HepG2 (cell line): ENCODE results near the gene OGG1. TPM values are rescaled to one million over a fixed set of nuclear protein-coding genes. Genes with fewer than 3 reads are reported as not detected.
A peak's percentile ranks its signal among the peaks of the same experiment; 100 is the strongest.

Source experiments
- BRD4 ChIP-seq: sonication (generic); formaldehyde crosslinking; IDR thresholded peaks from 2 replicates; pipeline ENCODE4 v1.4.0; 2020; ENCODE audit warnings: missing genetic modification reagents
- CTCF ChIP-seq: sonication (generic); formaldehyde crosslinking; IDR thresholded peaks from 2 replicates; pipeline ENCODE4 v1.5.0; 2020; ENCODE audit warnings: mild to moderate bottlenecking, missing genetic modification reagents, moderate library complexity
- DNMT3B ChIP-seq: conservative IDR thresholded peaks from 2 replicates; pipeline ENCODE4 v1.6.1; 2016; ENCODE audit warnings: missing biosample characterization, control low read depth
- ELF1 ChIP-seq: sonication (generic); formaldehyde crosslinking; IDR thresholded peaks from 2 replicates; pipeline ENCODE4 v1.4.0; 2020; ENCODE audit warnings: missing genetic modification reagents
- ETS1 ChIP-seq: sonication (generic); formaldehyde crosslinking; IDR thresholded peaks from 2 replicates; pipeline ENCODE4 v1.4.0; 2020; ENCODE audit warnings: missing genetic modification reagents
- GMEB1 ChIP-seq: sonication (generic); formaldehyde crosslinking; IDR thresholded peaks from 2 replicates; pipeline ENCODE4 v1.5.1; 2020; ENCODE audit warnings: missing genetic modification reagents, mild to moderate bottlenecking, borderline replicate concordance
- KAT7 ChIP-seq: IDR thresholded peaks from 2 replicates; pipeline ENCODE4 v1.6.1; 2018; ENCODE audit warnings: borderline replicate concordance, missing compliant biosample characterization
- KDM5A ChIP-seq: fragments of 200-600 bp; sonication (generic); IDR thresholded peaks from 2 replicates; pipeline ENCODE4 v1.7.0; 2018; ENCODE audit warnings: antibody characterized with exemption, mild to moderate bottlenecking, low read length, borderline replicate concordance
- KLF12 ChIP-seq: sonication (generic); formaldehyde crosslinking; IDR thresholded peaks from 2 replicates; pipeline ENCODE4 v1.4.0; 2020; ENCODE audit warnings: missing genetic modification reagents, borderline replicate concordance
- KLF16 ChIP-seq, 2 experiments: sonication (generic) in 1 of 2; formaldehyde crosslinking in 1 of 2; IDR thresholded peaks; 2 replicates each; pipeline versions ENCODE4 v1.6.1 to v1.8.0; 2016 to 2023; ENCODE audit warnings: missing genetic modification reagents in 2 of 2, missing compliant biosample characterization in 1 of 2
- MED1 ChIP-seq: sonication (generic); formaldehyde crosslinking; IDR thresholded peaks from 2 replicates; pipeline ENCODE4 v1.4.0; 2020; ENCODE audit warnings: missing genetic modification reagents
- POLR2G ChIP-seq: fragments of 200-400 bp; formaldehyde crosslinking; IDR thresholded peaks from 2 replicates; pipeline ENCODE4 v1.6.1; 2018; ENCODE audit warnings: mild to moderate bottlenecking, low read depth, low read length, moderate library complexity
- RAD21 ChIP-seq: fragments of 450-650 bp; formaldehyde crosslinking; IDR thresholded peaks from 2 replicates; pipeline ENCODE4 v1.5.0; 2020; ENCODE audit warnings: mild to moderate bottlenecking
- SAP130 ChIP-seq: IDR thresholded peaks from 2 replicates; pipeline ENCODE4 v1.6.1; 2016; ENCODE audit warnings: low read depth
- ZBTB44 ChIP-seq: sonication (generic); formaldehyde crosslinking; IDR thresholded peaks from 2 replicates; pipeline ENCODE4 v1.4.0; 2020; ENCODE audit warnings: missing genetic modification reagents
- ZNF616 ChIP-seq: sonication (generic); formaldehyde crosslinking; IDR thresholded peaks from 2 replicates; pipeline ENCODE4 v1.5.0; 2020; ENCODE audit warnings: low read depth, mild to moderate bottlenecking, missing genetic modification reagents
- ZNF713 ChIP-seq: sonication (generic); formaldehyde crosslinking; IDR thresholded peaks from 2 replicates; pipeline ENCODE4 v1.4.0; 2020; ENCODE audit warnings: mild to moderate bottlenecking, missing genetic modification reagents
- ZNF747 ChIP-seq: sonication (generic); formaldehyde crosslinking; IDR thresholded peaks from 2 replicates; pipeline ENCODE4 v1.8.1; 2023; ENCODE audit warnings: missing genetic modification reagents, mild to moderate bottlenecking, borderline replicate concordance
- ZNF781 ChIP-seq: sonication (generic); formaldehyde crosslinking; IDR thresholded peaks from 2 replicates; pipeline ENCODE4 v1.5.1; 2020; ENCODE audit warnings: borderline replicate concordance, mild to moderate bottlenecking, missing genetic modification reagents; ENCODE audit errors: not compliant biosample characterization
- ZNF816 ChIP-seq: sonication (generic); formaldehyde crosslinking; IDR thresholded peaks from 2 replicates; pipeline ENCODE4 v1.8.0; 2022; ENCODE audit warnings: missing genetic modification reagents, mild to moderate bottlenecking, borderline replicate concordance
- ZSCAN5A ChIP-seq: sonication (generic); formaldehyde crosslinking; IDR thresholded peaks from 2 replicates; pipeline ENCODE4 v1.8.0; 2022; ENCODE audit warnings: mild to moderate bottlenecking, missing genetic modification reagents, borderline replicate concordance
- polyA plus RNA-seq, 8 experiments: library from polyadenylated mRNA; depleted of rRNA in 3 of 8; stranded (reverse) in 7 of 8; unstranded in 1 of 8; fragments of >200 nt; fragmentation: Illumina TruSeq in 4 of 8; extraction: Trizol in 4 of 8; gene quantifications; 2 replicates each; pipeline versions ENCODE4 v1.2.1 to v1.2.3, GENCODE V29; 2011 to 2016; ENCODE audit warnings: low read depth in 4 of 8, missing spikeins in 1 of 8, mixed read lengths in 1 of 8; ENCODE audit not compliant: insufficient read depth in 1 of 8
- total RNA-seq, 5 experiments: library from RNA; depleted of rRNA; stranded (reverse); fragments of >200 nt; fragmentation: Illumina TruSeq; extraction: Trizol; gene quantifications; 2 replicates each; pipeline ENCODE4 v1.2.3, GENCODE V29; 2016; ENCODE audit warnings: low read depth in 1 of 5

OGG1 gene
- total and polyA plus RNA-seq, 2 of the 13 experiments (the other 11 are each of a cell fraction or from before 2014, with no cell fraction given): 28.7 to 33.2 TPM

- TF ChIP-seq ZSCAN5A (peak; percentile 51; the same call in 1 of the 2 replicates), CTCF (peak; percentile 33), MED1 (CRISPR knock-in tag) (peak; percentile 63), SAP130 (peak; percentile 90), KLF12 (CRISPR knock-in tag) (peak; percentile 56; the same call in 1 of the 2 replicates), ZNF747 (CRISPR knock-in tag) (no peak), KAT7 (CRISPR knock-in tag) (no peak), ZNF713 (CRISPR knock-in tag) (no peak), RAD21 (CRISPR knock-in tag) (no peak), KDM5A (peak; percentile 62; the same call in 1 of the 2 replicates), ZNF781 (CRISPR knock-in tag) (no peak), ELF1 (CRISPR knock-in tag) (peak; percentile 89), ZNF616 (CRISPR knock-in tag) (no peak), ZBTB44 (CRISPR knock-in tag) (no peak), ZNF816 (0 out of 2 replicates have a peak, but pooled peaks have one; percentile 32), ETS1 (CRISPR knock-in tag) (no peak), GMEB1 (CRISPR knock-in tag) (peak; percentile 53; the same call in 1 of the 2 replicates), KLF16 (CRISPR knock-in tag; IDR thresholded peaks at IDR 0.05) (peak in 1 of 2 experiments; percentile 69; a peak in 2 of 4 replicates), BRD4 (CRISPR knock-in tag) (0 out of 2 replicates have a peak, but pooled peaks have one; percentile 44), POLR2G (peak; percentile 77), DNMT3B (CRISPR knock-in tag) (0 out of 2 replicates have a peak, but pooled peaks have one; percentile 20)
These were observed at the start of gene OGG1 (continued) for GRCh38 chr3:9749645-9750555.
